Pancreas (tissue), 10 donors: ENCODE results near the gene WWOX. TPM values are rescaled to one million over a fixed set of nuclear protein-coding genes. Genes with fewer than 3 reads are reported as not detected.

Experiments
- ATAC-seq, 4 donors: fragments of 200-7000 bp; cut with Tn5 transposase; one replicate each; pipeline versions ENCODE4 v1.8.0 to v1.9.1; 2020; ENCODE audit warnings: mild to moderate bottlenecking in 4 of 4, moderate library complexity in 4 of 4
- DNase-seq, 6 donors: peaks; one replicate each; pipeline ENCODE4 v3.0.0-alpha.2; 2020
- FAIRE-seq: peaks from 2 replicates; lab custom pipeline; 2012; peaks lifted over from hg19 to GRCh38; lab: Jason Lieb, UNC
- H3K27ac ChIP-seq, 4 donors: fragments of 200-600 bp; sonication (generic); 1 replicate in 3 of 4; 2 replicates in 1 of 4; pipeline versions ENCODE4 v1.5.0 to v1.8.0; 2020
- H3K27me3 ChIP-seq, 4 donors: fragments of 200-600 bp; one replicate each; pipeline ENCODE4 v1.8.0; 2021
- H3K36me3 ChIP-seq, 3 donors: fragments of 200-600 bp; sonication (generic) in 1 of 3; one replicate each; pipeline versions ENCODE4 v1.5.0 to v1.8.0; 2020 to 2021
- H3K4me1 ChIP-seq, 3 donors: fragments of 200-600 bp; one replicate each; pipeline ENCODE4 v1.8.0; 2021
- H3K4me3 ChIP-seq, 4 donors: fragments of 200-600 bp; sonication (generic) in 2 of 4; one replicate each; pipeline versions ENCODE4 v1.5.0 to v1.8.0; 2020 to 2021
- H3K9me3 ChIP-seq, 4 donors: fragments of 200-600 bp; one replicate each; pipeline ENCODE4 v1.8.0; 2021
- WGBS, 2 donors: extraction: QIAGEN DNeasy Blood & Tissue Kit; methylation state at CpG; one replicate each; pipeline ENCODE4 v1.1.7; 2013; 5-methylcytosine and 5-hydroxymethylcytosine counted together
- intact Hi-C, 3 donors: fragments of 100-400 bp; cut with DNase I; formaldehyde crosslinking; loops; one replicate each; pipeline versions ENCODE4 v1.11.1 to v1.14.2; 2022
- polyA plus RNA-seq, 2 donors: library from polyadenylated mRNA; stranded (reverse); fragments of 200-250 nt; gene quantifications; one replicate each; pipeline ENCODE4 v1.2.3, GENCODE V29; 2013
- total RNA-seq, 6 donors: library from RNA; stranded (reverse); fragmentation: NEBNext Ultra II Directional in 4 of 6; extraction: Animal tissue kit (Norgen Biotek cat#: 25700) in 4 of 6; gene quantifications; one replicate each; pipeline versions ENCODE4 v1.2.1 to v1.2.4, GENCODE V29; 2021 to 2023
- TF ChIP-seq, protein P1 (sequence below), 4 donors: fragments of 200-600 bp; sonication (generic) in 3 of 4; IDR thresholded peaks; one replicate each; pipeline versions ENCODE4 v1.5.0 to v1.8.0; 2021; ENCODE audit warnings: antibody characterized with exemption in 4 of 4
- donor health status: healthy with polysubstance abuse.
- donor health status: DM: no; HTN: no; CAD: no; lungs with moderate emphysema.
- donor health status: DM: no; HTN: no; CAD: no.
- donor health status: control.
- donor health status: control.
- donor health status: Bipolar disorder and iron deficiency.
- donor health status: DM: yes; HTN: yes; CAD: no.
- donor health status: DM: no; HTN: no; CAD: no.
- donor health status: DM: no; HTN: no; CAD: no.
- donor health status: DM: yes; HTN: yes; CAD: no.

Gene WWOX
- total and polyA plus RNA-seq, 8 donors = 6.8 to 14.4 (median 10.8) TPM

DNA sequence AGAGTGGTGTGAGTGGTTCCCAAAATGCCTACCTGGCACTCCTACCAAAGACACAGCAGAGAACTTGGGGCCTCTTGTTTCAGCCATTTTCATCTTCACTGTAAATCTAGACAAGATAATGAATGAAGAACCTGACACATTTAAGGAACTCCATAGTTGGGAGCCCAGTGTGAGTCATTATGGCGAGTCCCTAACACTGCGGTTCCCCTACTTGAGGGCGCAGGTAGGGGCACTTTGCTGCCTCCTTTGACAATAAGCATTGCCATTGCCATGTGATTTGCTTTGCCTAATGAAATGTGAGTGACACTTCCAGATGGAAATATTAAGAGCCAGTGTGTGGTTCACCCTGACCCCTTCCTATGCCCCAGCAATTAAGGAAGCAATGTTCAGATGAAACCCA, 983.5 kb downstream of the WWOX start:
- FAIRE-seq = no peak
- no peak for DNase-seq
- Histone ChIP-seq H3K27me3 (no peaks in the 10 kb centered on the region), H3K27ac (no peak overlapping the region), H3K4me1 (no peaks in the 10 kb centered on the region), H3K36me3 (no peaks in the 10 kb centered on the region), H3K9me3 (no peaks in the 10 kb centered on the region), H3K4me3 (no peak overlapping the region)
- no peak for ATAC-seq
- 94 to 98% methylated on average over 3 of the region's 3 CpGs for WGBS, 2 donors
- TF ChIP-seq, protein P1, sequence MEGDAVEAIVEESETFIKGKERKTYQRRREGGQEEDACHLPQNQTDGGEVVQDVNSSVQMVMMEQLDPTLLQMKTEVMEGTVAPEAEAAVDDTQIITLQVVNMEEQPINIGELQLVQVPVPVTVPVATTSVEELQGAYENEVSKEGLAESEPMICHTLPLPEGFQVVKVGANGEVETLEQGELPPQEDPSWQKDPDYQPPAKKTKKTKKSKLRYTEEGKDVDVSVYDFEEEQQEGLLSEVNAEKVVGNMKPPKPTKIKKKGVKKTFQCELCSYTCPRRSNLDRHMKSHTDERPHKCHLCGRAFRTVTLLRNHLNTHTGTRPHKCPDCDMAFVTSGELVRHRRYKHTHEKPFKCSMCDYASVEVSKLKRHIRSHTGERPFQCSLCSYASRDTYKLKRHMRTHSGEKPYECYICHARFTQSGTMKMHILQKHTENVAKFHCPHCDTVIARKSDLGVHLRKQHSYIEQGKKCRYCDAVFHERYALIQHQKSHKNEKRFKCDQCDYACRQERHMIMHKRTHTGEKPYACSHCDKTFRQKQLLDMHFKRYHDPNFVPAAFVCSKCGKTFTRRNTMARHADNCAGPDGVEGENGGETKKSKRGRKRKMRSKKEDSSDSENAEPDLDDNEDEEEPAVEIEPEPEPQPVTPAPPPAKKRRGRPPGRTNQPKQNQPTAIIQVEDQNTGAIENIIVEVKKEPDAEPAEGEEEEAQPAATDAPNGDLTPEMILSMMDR (IDR thresholded peaks at IDR 0.05) = no peak
- intact Hi-C loops = no loop called here

DNA sequence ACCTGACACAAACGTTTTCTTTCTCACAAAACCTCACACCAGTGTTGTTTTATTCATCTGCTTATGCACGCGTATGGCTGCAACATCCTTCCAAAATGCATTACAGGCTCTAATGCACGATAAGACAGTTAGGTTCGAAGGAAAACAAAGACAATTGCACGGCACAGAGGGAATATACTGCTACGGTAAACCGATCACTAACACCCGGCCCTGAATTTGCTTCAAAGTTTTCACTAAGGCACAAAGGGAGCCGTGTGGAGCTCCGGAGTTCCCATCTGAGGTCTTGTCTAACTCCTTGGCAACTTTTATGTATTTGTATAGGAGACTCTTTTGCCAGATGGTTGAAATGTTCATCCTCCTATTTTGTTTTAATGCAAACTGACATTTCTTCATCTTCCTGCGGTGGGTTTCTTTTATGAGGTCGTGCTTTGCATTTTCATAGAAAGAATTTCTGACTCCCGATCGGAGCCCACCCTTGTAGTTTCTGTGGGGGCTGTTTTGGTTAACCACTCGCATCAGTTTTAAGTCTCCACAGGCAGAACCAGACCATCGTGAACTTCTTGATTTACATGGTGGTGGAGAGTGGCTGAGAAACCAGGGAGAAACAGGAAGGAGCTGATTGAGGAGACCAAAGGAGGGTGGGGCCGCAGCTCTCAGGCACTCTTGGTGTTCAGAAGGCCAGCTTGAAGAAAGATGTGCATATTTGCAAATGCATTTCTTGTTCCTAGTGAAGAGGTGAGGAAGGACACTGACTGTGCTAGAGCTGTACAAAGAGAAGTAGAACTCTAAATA, 984.2 kb downstream of the WWOX start:
- H3K27ac ChIP-seq = no peak overlapping the region
- intact Hi-C loops = no loop called here
- no peaks in the 10 kb centered on the region for H3K4me1 ChIP-seq
- DNase-seq (no peak), FAIRE-seq (no peak), ATAC-seq (no peak)
- TF ChIP-seq, protein P1 (IDR thresholded peaks at IDR 0.05) = no peak
- H3K9me3 ChIP-seq = no peaks in the 10 kb centered on the region
- no peak overlapping the region for H3K4me3 ChIP-seq
- H3K36me3 ChIP-seq = no peaks in the 10 kb centered on the region
- 86 to 89% methylated on average over 18 of the region's 18 CpGs for WGBS, 2 donors
- no peaks in the 10 kb centered on the region for H3K27me3 ChIP-seq

DNA sequence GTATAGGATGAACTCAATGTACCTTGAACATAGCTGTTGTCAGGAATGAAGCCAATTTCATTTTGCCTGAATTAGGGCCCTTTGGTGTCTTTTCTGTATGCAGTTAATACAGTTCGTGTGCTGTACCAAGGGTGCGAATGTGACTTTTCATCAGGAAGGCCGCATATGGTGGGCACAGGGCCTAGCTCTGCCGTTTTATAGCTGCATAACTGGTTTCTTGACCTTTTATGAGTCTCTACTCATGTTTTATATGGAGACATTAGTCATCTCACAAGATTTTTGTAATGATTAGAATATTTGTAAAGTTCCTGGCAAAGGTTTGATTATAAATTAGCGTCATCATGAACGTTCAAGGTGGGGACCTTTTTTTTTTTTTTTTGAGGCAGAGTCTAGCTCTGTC, 989.5 kb downstream of the WWOX start:
- no peak for DNase-seq
- H3K36me3 ChIP-seq = no peaks in the 10 kb centered on the region
- 75 to 83% methylated on average over 6 of the region's 6 CpGs for WGBS, 2 donors
- intact Hi-C loops = no loop called here
- H3K27me3 ChIP-seq = no peaks in the 10 kb centered on the region
- FAIRE-seq = no peak
- no peak for ATAC-seq
- TF ChIP-seq, protein P1 (IDR thresholded peaks at IDR 0.05) = no peak
- H3K4me1 ChIP-seq = no peaks in the 10 kb centered on the region
- no peak overlapping the region for H3K4me3 ChIP-seq
- no peak overlapping the region for H3K27ac ChIP-seq
- no peaks in the 10 kb centered on the region for H3K9me3 ChIP-seq

DNA sequence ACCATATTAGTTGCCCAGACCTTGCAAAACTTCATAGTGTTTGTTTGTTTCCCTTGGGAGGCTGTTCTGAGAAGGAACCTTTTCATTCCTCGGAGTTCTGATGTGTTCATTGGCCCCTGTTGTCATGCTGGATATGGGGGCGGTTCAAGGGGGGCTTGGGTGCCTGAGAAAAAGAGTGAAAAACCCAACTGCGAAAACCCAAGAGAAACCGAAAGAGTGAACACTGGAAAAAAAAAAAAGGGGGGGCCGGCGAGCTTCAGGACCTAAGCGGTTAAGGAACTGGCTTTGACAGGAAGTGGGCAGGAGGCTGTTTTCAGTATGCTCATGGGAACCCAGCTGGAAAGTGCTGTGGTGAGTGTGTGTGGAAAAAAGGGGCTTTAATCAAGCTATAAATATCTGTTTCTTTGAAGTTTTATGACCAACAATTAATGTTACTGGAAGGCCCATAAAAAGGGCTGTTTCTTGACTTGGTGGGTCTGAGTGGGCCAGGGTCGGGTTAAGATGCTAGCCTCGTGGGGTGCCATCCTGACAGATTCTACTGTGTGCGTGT, 990.4 kb downstream of the WWOX start:
- Histone ChIP-seq H3K36me3 (no peaks in the 10 kb centered on the region), H3K9me3 (no peaks in the 10 kb centered on the region), H3K27ac (no peak overlapping the region), H3K4me3 (no peak overlapping the region), H3K27me3 (no peaks in the 10 kb centered on the region), H3K4me1 (no peaks in the 10 kb centered on the region)
- FAIRE-seq = no peak
- ATAC-seq = peak in 2 of 4 donors; percentile 66 to 68
- intact Hi-C loops = no loop called here
- TF ChIP-seq, protein P1 (IDR thresholded peaks at IDR 0.05) = no peak
- peak in 1 of 6 donors; percentile 25 for DNase-seq
- 78 to 81% methylated on average over 10 of the region's 10 CpGs for WGBS, 2 donors

DNA sequence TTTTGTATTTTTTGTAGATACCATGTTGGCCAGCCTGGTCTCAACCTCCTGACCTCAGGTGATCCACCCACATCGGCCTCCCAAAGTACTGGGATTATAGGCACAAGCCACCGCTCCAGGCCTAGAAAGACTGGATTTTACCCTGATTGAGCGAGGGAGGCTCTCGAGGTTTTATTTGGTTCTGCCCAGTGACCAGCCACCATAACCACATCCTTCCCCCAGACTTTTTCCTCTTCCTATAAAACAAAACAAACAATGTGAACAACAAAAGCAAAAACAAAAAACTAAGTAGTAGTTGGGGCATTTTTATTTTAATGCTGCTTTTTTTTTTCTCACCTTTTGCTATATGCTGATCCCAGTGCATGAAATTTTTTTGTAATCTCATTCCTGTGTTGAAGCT, 991.5 kb downstream of the WWOX start:
- TF ChIP-seq, protein P1 (IDR thresholded peaks at IDR 0.05) = no peak
- no peaks in the 10 kb centered on the region for H3K27me3 ChIP-seq
- H3K4me1 ChIP-seq = no peaks in the 10 kb centered on the region
- ATAC-seq (no peak), DNase-seq (no peak), FAIRE-seq (no peak)
- no peak overlapping the region for H3K27ac ChIP-seq
- 90 to 95% methylated on average over 4 of the region's 4 CpGs for WGBS, 2 donors
- H3K36me3 ChIP-seq = no peaks in the 10 kb centered on the region
- intact Hi-C loops = no loop called here
- H3K9me3 ChIP-seq = no peaks in the 10 kb centered on the region
- no peak overlapping the region for H3K4me3 ChIP-seq
